A673 (cell line): Measurements from ENCODE around the gene SOD2. TPM values are rescaled to one million over a fixed set of nuclear protein-coding genes. Genes with fewer than 3 reads are reported as not detected.

ENCODE experiments used
- BruUV-seq: library from RNA; stranded (reverse); fragments of 400-500 nt; replicated peaks from 2 replicates; lab custom pipeline; 2021; lab: Mats Ljungman, UMichigan
- CTCF ChIA-PET: fragments of 300-600 bp; sonication (Branson Sonifier 250); formaldehyde crosslinking; loops from one replicate; lab custom pipeline; 2022; ENCODE audit warnings: antibody characterized with exemption; lab: Charles Lee
- POLR2A ChIA-PET: fragments of 300-600 bp; sonication (Branson Sonifier 250); formaldehyde crosslinking; loops from one replicate; lab custom pipeline; 2022; ENCODE audit warnings: antibody characterized with exemption; ENCODE audit not compliant: low non-redundant PET; lab: Charles Lee
- DNase-seq: peaks from one replicate; pipeline ENCODE4 v3.0.0-alpha.2; 2015; ENCODE audit warnings: low spot score
- H3K27ac ChIP-seq: fragments of 200-600 bp; sonication (generic); 2 replicates; pipeline ENCODE4 v1.5.1; 2016; ENCODE audit warnings: mixed run types, low read depth, mild to moderate bottlenecking, mixed read lengths, antibody characterized with exemption, low read length; ENCODE audit not compliant: poor library complexity, severe bottlenecking
- H3K27me3 ChIP-seq: fragments of 200-600 bp; sonication (generic); replicated peaks from 2 replicates; pipeline ENCODE4 v1.6.1; 2017; ENCODE audit warnings: mixed run types, low read depth, mild to moderate bottlenecking, mixed read lengths, antibody characterized with exemption, low read length; ENCODE audit not compliant: insufficient read depth, poor library complexity
- H3K36me3 ChIP-seq: fragments of 200-600 bp; sonication (generic); 2 replicates; pipeline ENCODE4 v1.6.1; 2016; ENCODE audit warnings: mixed run types, mild to moderate bottlenecking, mixed read lengths, antibody characterized with exemption, low read length; ENCODE audit not compliant: insufficient read depth, poor library complexity, severe bottlenecking
- H3K4me1 ChIP-seq: fragments of 200-600 bp; sonication (generic); 2 replicates; pipeline ENCODE4 v1.6.1; 2017; ENCODE audit warnings: mixed run types, mild to moderate bottlenecking, mixed read lengths, antibody characterized with exemption, low read length; ENCODE audit not compliant: insufficient read depth, poor library complexity, severe bottlenecking
- H3K4me3 ChIP-seq: fragments of 200-600 bp; sonication (generic); 2 replicates; pipeline ENCODE4 v1.5.1; 2016; ENCODE audit warnings: low read depth, mixed run types, mild to moderate bottlenecking, mixed read lengths, low read length; ENCODE audit not compliant: poor library complexity, severe bottlenecking
- H3K9me3 ChIP-seq: fragments of 200-600 bp; sonication (generic); 2 replicates; pipeline ENCODE4 v1.6.1; 2016; ENCODE audit warnings: mixed run types, low read depth, mild to moderate bottlenecking, mixed read lengths, antibody characterized with exemption, low read length; ENCODE audit not compliant: poor library complexity, severe bottlenecking
- CTCF ChIP-seq: fragments of 300-800, 200-600 bp; sonication (generic); conservative IDR thresholded peaks from 2 replicates; pipeline ENCODE4 v1.5.1; 2017; ENCODE audit warnings: low read depth, mild to moderate bottlenecking, antibody characterized with exemption, low read length, moderate library complexity, mixed read lengths
- EZH2 ChIP-seq: fragments of 200-600 bp; sonication (generic); IDR thresholded peaks from 2 replicates; pipeline ENCODE4 v1.6.1; 2017; ENCODE audit warnings: borderline replicate concordance, low read depth, mild to moderate bottlenecking, mixed read lengths, antibody characterized with exemption, low read length; ENCODE audit not compliant: poor library complexity, severe bottlenecking
- intact Hi-C: fragments of 100-400 bp; cut with micrococcal nuclease; formaldehyde crosslinking; loops from one replicate; pipeline ENCODE4 v1.10.0; 2022; ENCODE audit not compliant: unreplicated experiment
- total RNA-seq: library from RNA; stranded (reverse); gene quantifications from 2 replicates; pipeline ENCODE4 v1.2.3, GENCODE V29; 2021

SOD2 gene
- total RNA-seq, 1 experiment from 2014 or later: 159 TPM

- TSS peak; percentile 78 for BruUV-seq
- peak overlapping the region; percentile 93 for H3K27ac ChIP-seq
Observed at GRCh38 chr6:159693894-159694545, 979 bp upstream of the SOD2 start.

GRCh38 chr6:159692303-159693127, 526 bp downstream of the SOD2 start:
- Histone ChIP-seq H3K4me3 (peak overlapping the region; percentile 97), H3K27ac (peak overlapping the region; percentile 93), H3K4me1 (peaks cover 9% of the 10 kb centered on the region), H3K27me3 (no peaks in the 10 kb centered on the region), H3K36me3 (peaks cover under 1% of the 10 kb centered on the region), H3K9me3 (no peaks in the 10 kb centered on the region)
- DNase-seq: peak; percentile 60
- ChIA-PET POLR2A (interaction anchor here (0.6 kb wide), 1 partner anchor 32 kb away, joined by 3 read pairs; no protein-coding TSS in a partner anchor), CTCF (no interaction called here)
- TF ChIP-seq CTCF (no peak), EZH2 (no peak)
- BruUV-seq: no TSS peak
- intact Hi-C loops: loop anchor here (5.0 to 10.0 kb wide), 2 partner anchors 35 to 762 kb away; partner anchors contain the start of gene WTAP

More at GRCh38 chr6:159693894-159694545, 979 bp upstream of the SOD2 start:
- H3K9me3 ChIP-seq: no peaks in the 10 kb centered on the region
- DNase-seq: no peak
- TF ChIP-seq CTCF (no peak), EZH2 (no peak)
- intact Hi-C loops: loop anchor here (5.0 to 10.0 kb wide), 2 partner anchors 33 to 761 kb away; partner anchors contain the start of gene WTAP
- peaks cover 9% of the 10 kb centered on the region for H3K4me1 ChIP-seq
- ChIA-PET CTCF (no interaction called here), POLR2A (no interaction called here)
- no peaks in the 10 kb centered on the region for H3K36me3 ChIP-seq
- H3K27me3 ChIP-seq: no peaks in the 10 kb centered on the region
- H3K4me3 ChIP-seq: peak overlapping the region; percentile 97

- Histone ChIP-seq H3K27ac (peak overlapping the region; percentile 93), H3K27me3 (no peaks in the 10 kb centered on the region), H3K36me3 (peaks cover 6% of the 10 kb centered on the region), H3K4me1 (peaks cover 9% of the 10 kb centered on the region), H3K9me3 (no peaks in the 10 kb centered on the region), H3K4me3 (peak overlapping the region; percentile 97)
- ChIA-PET POLR2A (interaction anchor here (0.6 kb wide), 1 partner anchor 33 kb away, joined by 3 read pairs; no protein-coding TSS in a partner anchor), CTCF (interaction anchor here (0.8 kb wide), 1 partner anchor 161 kb away, joined by 7 read pairs; no protein-coding TSS in a partner anchor)
- no TSS peak for BruUV-seq
- no peak for DNase-seq
- intact Hi-C loops: loop anchor here (2.0 to 10.0 kb wide), 4 partner anchors 35 to 763 kb away; partner anchors contain the start of genes TCP1 and WTAP
- no peak for TF ChIP-seq EZH2
- TF ChIP-seq CTCF: no peak
Observed at GRCh38 chr6:159691963-159692287, 1.1 kb downstream of the SOD2 start.
